GM19468 (cell line): Measurements from ENCODE around the gene CCDC117.
"Not testable (repeated sequence)": the region's sequence is repeated elsewhere in the genome, so short reads cannot be mapped to it uniquely, and the experiment has no call there.

Experiments
- ATAC-seq: cut with Tn5 transposase; IDR thresholded peaks from one replicate; pipeline ENCODE4 v1.9.1; 2021; ENCODE audit warnings: mild to moderate bottlenecking, moderate library complexity, moderate number of reproducible peaks; ENCODE audit not compliant: unreplicated experiment; ENCODE audit errors: extremely low read depth

CCDC117 gene

GRCh38 chr22:28799606-28800307 is 27.3 kb downstream of the CCDC117 start:
- ATAC-seq, result no peak

GRCh38 chr22:28800308-28801041 is 28.0 kb downstream of the CCDC117 start, which contains the start of gene XBP1:
XBP1 (minus strand) TSS chr22:28800569.
- peak; percentile 62 for ATAC-seq

GRCh38 chr22:28801845-28802594 is 29.5 kb downstream of the CCDC117 start:
- no peak for ATAC-seq

- ATAC-seq, result no peak
Measured at GRCh38 chr22:28802595-28803123, 30.2 kb downstream of the CCDC117 start.

- ATAC-seq, result not testable (repeated sequence)
Measured at GRCh38 chr22:28805426-28805825, 32.9 kb downstream of the CCDC117 start.

- no peak for ATAC-seq
Measured at GRCh38 chr22:28808716-28809355, 36.3 kb downstream of the CCDC117 start.

GRCh38 chr22:28810821-28811491 is 38.5 kb downstream of the CCDC117 start:
- ATAC-seq, result no peak

- no peak for ATAC-seq
Measured at GRCh38 chr22:28812516-28812915, 40.0 kb downstream of the CCDC117 start.

- no peak for ATAC-seq
Measured at GRCh38 chr22:28813772-28814518, 41.5 kb downstream of the CCDC117 start.

GRCh38 chr22:28815111-28815510 is 42.6 kb downstream of the CCDC117 start:
- ATAC-seq, result no peak

- no peak for ATAC-seq
Measured at GRCh38 chr22:28815729-28816128, 43.2 kb downstream of the CCDC117 start.

- ATAC-seq, result no peak
Measured at GRCh38 chr22:28817064-28817463, 44.6 kb downstream of the CCDC117 start.

GRCh38 chr22:28817919-28818859 is 45.7 kb downstream of the CCDC117 start:
- ATAC-seq, result no peak

GRCh38 chr22:28819253-28820096 is 47.0 kb downstream of the CCDC117 start:
- ATAC-seq, result no peak

- ATAC-seq, result no peak
Measured at GRCh38 chr22:28820885-28821284, 48.4 kb downstream of the CCDC117 start.

- no peak for ATAC-seq
Measured at GRCh38 chr22:28821452-28821851, 49.0 kb downstream of the CCDC117 start.

- ATAC-seq, result no peak
Measured at GRCh38 chr22:28822930-28823551, 50.5 kb downstream of the CCDC117 start.
